ENCODE measurements around the gene HEXD. TPM values are rescaled to one million over a fixed set of nuclear protein-coding genes. Genes with fewer than 3 reads are reported as not detected.
A peak's percentile ranks its signal among the peaks of the same experiment; 100 is the strongest.

Gene HEXD
- total RNA-seq, 1 donor from 2014 or later: 11.4 TPM

- H3K4me3 ChIP-seq (ENCODE audit: low read depth, low read length): no peak overlapping the region
- peak; percentile 61 for TF ChIP-seq CTCF (conservative IDR thresholded peaks at IDR 0.05; ENCODE audit: low read depth, low read length)
- peak; percentile 59 for DNase-seq (ENCODE audit: low read depth)
These were observed 33.2 kb upstream of the HEXD start for GRCh38 chr17:82384730-82385481.

- no peak for TF ChIP-seq CTCF (conservative IDR thresholded peaks at IDR 0.05; ENCODE audit: low read depth, low read length)
- DNase-seq (ENCODE audit: low read depth): no peak
- no peak overlapping the region for H3K4me3 ChIP-seq (ENCODE audit: low read depth, low read length)
These were observed 32.4 kb upstream of the HEXD start for GRCh38 chr17:82385559-82386254.

- DNase-seq (ENCODE audit: low read depth): no peak
- TF ChIP-seq CTCF (conservative IDR thresholded peaks at IDR 0.05; ENCODE audit: low read depth, low read length): no peak
- no peak overlapping the region for H3K4me3 ChIP-seq (ENCODE audit: low read depth, low read length)
These were observed 31.8 kb upstream of the HEXD start for GRCh38 chr17:82386255-82386831.

GRCh38 chr17:82386881-82387704 is 31.1 kb upstream of the HEXD start:
- H3K4me3 ChIP-seq (ENCODE audit: low read depth, low read length): no peak overlapping the region
- no peak for DNase-seq (ENCODE audit: low read depth)
- TF ChIP-seq CTCF (conservative IDR thresholded peaks at IDR 0.05; ENCODE audit: low read depth, low read length): no peak

- DNase-seq (ENCODE audit: low read depth): no peak
- TF ChIP-seq CTCF (conservative IDR thresholded peaks at IDR 0.05; ENCODE audit: low read depth, low read length): no peak
These were observed 30.4 kb upstream of the HEXD start for GRCh38 chr17:82387705-82388106.

GRCh38 chr17:82388223-82388921 is 29.8 kb upstream of the HEXD start:
- DNase-seq (ENCODE audit: low read depth): no peak
- TF ChIP-seq CTCF (conservative IDR thresholded peaks at IDR 0.05; ENCODE audit: low read depth, low read length): no peak

More at GRCh38 chr17:82387705-82388106, 30.4 kb upstream of the HEXD start:
- H3K4me3 ChIP-seq (ENCODE audit: low read depth, low read length): no peak overlapping the region

More at GRCh38 chr17:82388223-82388921, 29.8 kb upstream of the HEXD start:
- no peak overlapping the region for H3K4me3 ChIP-seq (ENCODE audit: low read depth, low read length)
